ENCODE measurements around the gene THAP4. TPM values are rescaled to one million over a fixed set of nuclear protein-coding genes. Genes with fewer than 3 reads are reported as not detected.
A peak's percentile ranks its signal among the peaks of the same experiment; 100 is the strongest.

Gene THAP4
- total and polyA plus RNA-seq, 2 of the 13 experiments (the other 11 are each of a cell fraction or from before 2014, with no cell fraction given), result 59.7 to 75.7 TPM

DNA sequence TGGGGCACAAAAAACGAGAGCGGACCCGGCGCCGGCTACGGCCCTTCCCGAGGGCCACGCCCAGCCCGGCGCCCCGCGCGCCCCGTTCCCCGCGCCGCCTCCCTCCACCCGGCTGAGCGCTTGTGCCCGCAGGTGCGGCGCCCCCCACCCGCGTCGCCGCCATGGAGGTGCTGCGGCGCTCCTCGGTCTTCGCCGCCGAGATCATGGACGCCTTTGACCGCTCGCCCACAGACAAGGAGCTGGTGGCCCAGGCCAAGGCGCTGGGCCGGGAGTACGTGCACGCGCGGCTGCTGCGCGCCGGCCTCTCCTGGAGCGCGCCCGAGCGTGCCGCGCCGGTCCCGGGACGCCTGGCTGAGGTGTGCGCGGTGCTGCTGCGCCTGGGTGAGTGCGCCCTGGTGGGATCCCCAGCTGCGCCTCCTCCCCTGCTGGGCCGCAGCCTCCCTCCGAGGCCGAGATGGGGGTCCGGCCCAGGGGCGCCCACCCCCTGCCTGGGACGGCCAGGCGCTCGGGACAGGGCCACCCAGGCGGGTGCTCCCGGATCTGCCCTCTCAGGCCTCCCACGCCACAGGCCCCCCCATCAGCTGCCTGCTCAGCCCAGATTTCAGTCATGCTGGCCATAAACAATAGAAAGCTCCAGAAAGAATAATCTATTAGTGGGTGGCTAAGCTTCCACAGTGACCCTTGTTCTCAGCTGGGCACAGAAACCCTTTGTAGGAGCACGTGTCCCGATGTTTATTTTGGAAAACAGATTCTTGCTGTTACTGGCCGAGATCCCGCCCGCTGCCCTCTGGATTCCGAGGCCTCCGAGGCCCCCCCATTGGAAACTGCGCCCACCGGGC lies 77.4 kb downstream of the THAP4 start (continued):
- no peak for TF ChIP-seq ZNF879 (CRISPR knock-in tag; IDR thresholded peaks at IDR 0.05)
- TF ChIP-seq TRIM24 (CRISPR knock-in tag; IDR thresholded peaks at IDR 0.05), result no peak
- no peak; the same call in 1 of the 2 replicates for TF ChIP-seq ZNF225 (CRISPR knock-in tag; IDR thresholded peaks at IDR 0.05)
- TF ChIP-seq, protein P1, sequence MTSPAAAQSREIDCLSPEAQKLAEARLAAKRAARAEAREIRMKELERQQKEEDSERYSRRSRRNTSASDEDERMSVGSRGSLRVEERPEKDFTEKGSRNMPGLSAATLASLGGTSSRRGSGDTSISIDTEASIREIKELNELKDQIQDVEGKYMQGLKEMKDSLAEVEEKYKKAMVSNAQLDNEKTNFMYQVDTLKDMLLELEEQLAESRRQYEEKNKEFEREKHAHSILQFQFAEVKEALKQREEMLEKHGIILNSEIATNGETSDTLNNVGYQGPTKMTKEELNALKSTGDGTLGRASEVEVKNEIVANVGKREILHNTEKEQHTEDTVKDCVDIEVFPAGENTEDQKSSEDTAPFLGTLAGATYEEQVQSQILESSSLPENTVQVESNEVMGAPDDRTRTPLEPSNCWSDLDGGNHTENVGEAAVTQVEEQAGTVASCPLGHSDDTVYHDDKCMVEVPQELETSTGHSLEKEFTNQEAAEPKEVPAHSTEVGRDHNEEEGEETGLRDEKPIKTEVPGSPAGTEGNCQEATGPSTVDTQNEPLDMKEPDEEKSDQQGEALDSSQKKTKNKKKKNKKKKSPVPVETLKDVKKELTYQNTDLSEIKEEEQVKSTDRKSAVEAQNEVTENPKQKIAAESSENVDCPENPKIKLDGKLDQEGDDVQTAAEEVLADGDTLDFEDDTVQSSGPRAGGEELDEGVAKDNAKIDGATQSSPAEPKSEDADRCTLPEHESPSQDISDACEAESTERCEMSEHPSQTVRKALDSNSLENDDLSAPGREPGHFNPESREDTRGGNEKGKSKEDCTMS (CRISPR knock-in tag; conservative IDR thresholded peaks at IDR 0.05), result no peak
- no peak for TF ChIP-seq HNRNPUL1 (IDR thresholded peaks at IDR 0.05; ENCODE audit: low read depth, low read length)
- TF ChIP-seq, protein P2, sequence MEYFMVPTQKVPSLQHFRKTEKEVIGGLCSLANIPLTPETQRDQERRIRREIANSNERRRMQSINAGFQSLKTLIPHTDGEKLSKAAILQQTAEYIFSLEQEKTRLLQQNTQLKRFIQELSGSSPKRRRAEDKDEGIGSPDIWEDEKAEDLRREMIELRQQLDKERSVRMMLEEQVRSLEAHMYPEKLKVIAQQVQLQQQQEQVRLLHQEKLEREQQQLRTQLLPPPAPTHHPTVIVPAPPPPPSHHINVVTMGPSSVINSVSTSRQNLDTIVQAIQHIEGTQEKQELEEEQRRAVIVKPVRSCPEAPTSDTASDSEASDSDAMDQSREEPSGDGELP (IDR thresholded peaks at IDR 0.05; ENCODE audit: borderline replicate concordance, low read depth), result peak; percentile 75; the same call in 1 of the 2 replicates
- TF ChIP-seq ZNF333 (CRISPR knock-in tag; IDR thresholded peaks at IDR 0.05; ENCODE audit: borderline replicate concordance), result no peak; the same call in 1 of the 2 replicates
- no peak; the same call in 1 of the 2 replicates for TF ChIP-seq ZNF678 (CRISPR knock-in tag; IDR thresholded peaks at IDR 0.05)
- TF ChIP-seq STAT5B (CRISPR knock-in tag; IDR thresholded peaks at IDR 0.05), result no peak
- no peak for TF ChIP-seq EEA1 (CRISPR knock-in tag; IDR thresholded peaks at IDR 0.05; ENCODE audit: borderline replicate concordance)
- TF ChIP-seq LCORL (IDR thresholded peaks at IDR 0.05), result no peak
- TF ChIP-seq LCORL (CRISPR knock-in tag; IDR thresholded peaks at IDR 0.05), result peak; percentile 73; the same call in 1 of the 2 replicates
- TF ChIP-seq ZNF430 (CRISPR knock-in tag; IDR thresholded peaks at IDR 0.05), result 0 out of 2 replicates have a peak, but pooled peaks have one; percentile 66
- TF ChIP-seq ZNF607 (CRISPR knock-in tag; IDR thresholded peaks at IDR 0.05; ENCODE audit: borderline replicate concordance), result peak; percentile 67; the same call in 1 of the 2 replicates
- TF ChIP-seq ZNF615 (CRISPR knock-in tag; IDR thresholded peaks at IDR 0.05; ENCODE audit: borderline replicate concordance), result no peak
- no peak for TF ChIP-seq SETDB1 (CRISPR knock-in tag; IDR thresholded peaks at IDR 0.05; ENCODE audit: borderline replicate concordance)
- TF ChIP-seq HNF4A (CRISPR knock-in tag; IDR thresholded peaks at IDR 0.05), result peak; percentile 38
- TF ChIP-seq, protein P3, sequence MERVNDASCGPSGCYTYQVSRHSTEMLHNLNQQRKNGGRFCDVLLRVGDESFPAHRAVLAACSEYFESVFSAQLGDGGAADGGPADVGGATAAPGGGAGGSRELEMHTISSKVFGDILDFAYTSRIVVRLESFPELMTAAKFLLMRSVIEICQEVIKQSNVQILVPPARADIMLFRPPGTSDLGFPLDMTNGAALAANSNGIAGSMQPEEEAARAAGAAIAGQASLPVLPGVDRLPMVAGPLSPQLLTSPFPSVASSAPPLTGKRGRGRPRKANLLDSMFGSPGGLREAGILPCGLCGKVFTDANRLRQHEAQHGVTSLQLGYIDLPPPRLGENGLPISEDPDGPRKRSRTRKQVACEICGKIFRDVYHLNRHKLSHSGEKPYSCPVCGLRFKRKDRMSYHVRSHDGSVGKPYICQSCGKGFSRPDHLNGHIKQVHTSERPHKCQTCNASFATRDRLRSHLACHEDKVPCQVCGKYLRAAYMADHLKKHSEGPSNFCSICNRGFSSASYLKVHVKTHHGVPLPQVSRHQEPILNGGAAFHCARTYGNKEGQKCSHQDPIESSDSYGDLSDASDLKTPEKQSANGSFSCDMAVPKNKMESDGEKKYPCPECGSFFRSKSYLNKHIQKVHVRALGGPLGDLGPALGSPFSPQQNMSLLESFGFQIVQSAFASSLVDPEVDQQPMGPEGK (CRISPR knock-in tag; IDR thresholded peaks at IDR 0.05), result peak; percentile 92
- no peak for TF ChIP-seq BCL6 (CRISPR knock-in tag; IDR thresholded peaks at IDR 0.05)
- no peak for TF ChIP-seq ZNF20 (CRISPR knock-in tag; IDR thresholded peaks at IDR 0.05)
- TF ChIP-seq XBP1 (CRISPR knock-in tag; IDR thresholded peaks at IDR 0.05), result no peak
- no peak for TF ChIP-seq CEBPB (IDR thresholded peaks at IDR 0.05; ENCODE audit: borderline replicate concordance, low read depth, low read length)
- no peak for TF ChIP-seq ZNF777 (CRISPR knock-in tag; IDR thresholded peaks at IDR 0.05)
- no peak for TF ChIP-seq HCFC1 (IDR thresholded peaks at IDR 0.05; ENCODE audit: low read depth, low read length)
- TF ChIP-seq, protein P4, sequence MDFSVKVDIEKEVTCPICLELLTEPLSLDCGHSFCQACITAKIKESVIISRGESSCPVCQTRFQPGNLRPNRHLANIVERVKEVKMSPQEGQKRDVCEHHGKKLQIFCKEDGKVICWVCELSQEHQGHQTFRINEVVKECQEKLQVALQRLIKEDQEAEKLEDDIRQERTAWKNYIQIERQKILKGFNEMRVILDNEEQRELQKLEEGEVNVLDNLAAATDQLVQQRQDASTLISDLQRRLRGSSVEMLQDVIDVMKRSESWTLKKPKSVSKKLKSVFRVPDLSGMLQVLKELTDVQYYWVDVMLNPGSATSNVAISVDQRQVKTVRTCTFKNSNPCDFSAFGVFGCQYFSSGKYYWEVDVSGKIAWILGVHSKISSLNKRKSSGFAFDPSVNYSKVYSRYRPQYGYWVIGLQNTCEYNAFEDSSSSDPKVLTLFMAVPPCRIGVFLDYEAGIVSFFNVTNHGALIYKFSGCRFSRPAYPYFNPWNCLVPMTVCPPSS (IDR thresholded peaks at IDR 0.05), result no peak
